HG02973 (cell line): ENCODE results near the gene LHFPL3.

Source experiments
- ATAC-seq: cut with Tn5 transposase; IDR thresholded peaks from one replicate; pipeline ENCODE4 v1.9.1; 2021; ENCODE audit warnings: moderate library complexity; ENCODE audit not compliant: unreplicated experiment

LHFPL3 gene

GRCh38 chr7:104794589-104794988 is 466.2 kb downstream of the LHFPL3 start:
- ATAC-seq: no peak

- no peak for ATAC-seq
Measured at GRCh38 chr7:104795086-104795485, 466.7 kb downstream of the LHFPL3 start.

DNA sequence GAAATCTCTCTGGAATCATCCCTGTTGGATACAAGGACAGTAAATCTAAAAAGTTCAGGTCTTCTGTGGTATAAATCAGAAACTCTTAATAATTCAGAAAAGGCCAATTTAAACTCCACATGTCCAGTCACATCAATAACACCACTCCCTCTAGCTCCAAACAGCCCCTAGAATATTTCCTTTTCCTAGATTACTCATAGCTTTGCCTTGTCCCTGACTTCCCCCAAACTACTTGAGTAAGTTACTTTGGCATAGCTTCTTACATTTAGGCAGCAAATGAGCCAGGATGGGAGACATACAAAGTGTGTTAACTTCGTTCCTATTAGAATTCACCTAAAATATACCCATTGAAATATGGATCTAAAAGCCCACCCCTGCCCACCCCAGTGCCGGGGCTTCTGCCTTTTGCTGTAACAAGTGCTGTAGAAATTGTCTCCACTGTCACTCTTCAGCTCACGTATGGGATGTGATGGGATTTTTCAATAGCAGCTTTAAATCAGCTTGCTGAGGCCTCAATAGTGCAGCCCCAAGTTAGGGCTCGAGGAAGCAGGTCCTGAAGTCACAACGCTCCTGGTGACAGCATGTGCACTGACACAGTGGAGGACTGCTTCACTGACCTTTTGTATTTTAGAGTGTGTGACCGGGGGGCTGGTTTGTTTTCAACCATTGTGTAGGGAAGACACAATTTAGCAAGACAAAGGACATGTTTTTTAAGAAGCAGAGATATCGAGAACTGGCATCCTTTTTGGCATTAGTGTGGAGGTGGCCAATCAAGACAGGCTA is 467.4 kb downstream of the LHFPL3 start:
- ATAC-seq: no peak

- ATAC-seq: no peak
Measured at GRCh38 chr7:104800307-104800706, 471.9 kb downstream of the LHFPL3 start.

- no peak for ATAC-seq
Measured at GRCh38 chr7:104801022-104801421, 472.6 kb downstream of the LHFPL3 start.

DNA sequence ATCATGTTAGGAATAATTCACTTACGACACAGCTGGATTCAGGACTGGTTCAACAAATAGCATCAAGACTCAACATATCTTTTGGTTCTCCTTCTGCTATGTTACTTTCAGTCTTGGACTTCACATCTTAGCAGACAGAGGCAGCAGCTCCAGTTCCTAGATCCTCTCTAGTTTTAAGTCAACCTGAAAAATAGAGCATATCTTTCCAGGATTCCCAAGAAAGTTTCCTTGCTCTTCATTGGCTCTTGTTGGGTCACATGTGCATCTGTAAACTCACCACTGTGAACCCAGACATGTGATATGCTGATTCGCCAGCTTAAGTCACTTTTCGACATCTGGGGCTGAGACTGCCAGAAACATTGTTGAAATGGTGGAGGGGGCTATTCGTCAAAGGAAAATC is 475.5 kb downstream of the LHFPL3 start:
- ATAC-seq: no peak

DNA sequence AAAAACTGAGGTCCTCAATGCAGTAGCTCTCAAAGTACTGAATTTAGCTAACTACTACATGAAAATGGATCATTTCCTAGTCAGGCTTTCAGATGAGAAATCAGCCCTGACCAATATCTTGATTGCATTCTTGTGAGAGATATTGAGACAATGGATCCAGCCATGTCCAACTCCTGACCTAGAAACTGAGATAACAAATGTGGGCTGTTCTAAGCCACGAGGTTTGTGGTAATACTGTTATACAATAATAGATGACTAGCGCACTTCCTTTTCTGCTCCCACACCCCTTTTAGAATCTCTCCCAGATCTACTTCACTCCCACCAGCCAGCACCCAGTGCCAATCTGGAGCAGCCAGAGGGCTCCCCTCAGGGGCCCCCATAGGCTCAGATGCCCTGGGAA is 476.3 kb downstream of the LHFPL3 start:
- ATAC-seq: no peak

DNA sequence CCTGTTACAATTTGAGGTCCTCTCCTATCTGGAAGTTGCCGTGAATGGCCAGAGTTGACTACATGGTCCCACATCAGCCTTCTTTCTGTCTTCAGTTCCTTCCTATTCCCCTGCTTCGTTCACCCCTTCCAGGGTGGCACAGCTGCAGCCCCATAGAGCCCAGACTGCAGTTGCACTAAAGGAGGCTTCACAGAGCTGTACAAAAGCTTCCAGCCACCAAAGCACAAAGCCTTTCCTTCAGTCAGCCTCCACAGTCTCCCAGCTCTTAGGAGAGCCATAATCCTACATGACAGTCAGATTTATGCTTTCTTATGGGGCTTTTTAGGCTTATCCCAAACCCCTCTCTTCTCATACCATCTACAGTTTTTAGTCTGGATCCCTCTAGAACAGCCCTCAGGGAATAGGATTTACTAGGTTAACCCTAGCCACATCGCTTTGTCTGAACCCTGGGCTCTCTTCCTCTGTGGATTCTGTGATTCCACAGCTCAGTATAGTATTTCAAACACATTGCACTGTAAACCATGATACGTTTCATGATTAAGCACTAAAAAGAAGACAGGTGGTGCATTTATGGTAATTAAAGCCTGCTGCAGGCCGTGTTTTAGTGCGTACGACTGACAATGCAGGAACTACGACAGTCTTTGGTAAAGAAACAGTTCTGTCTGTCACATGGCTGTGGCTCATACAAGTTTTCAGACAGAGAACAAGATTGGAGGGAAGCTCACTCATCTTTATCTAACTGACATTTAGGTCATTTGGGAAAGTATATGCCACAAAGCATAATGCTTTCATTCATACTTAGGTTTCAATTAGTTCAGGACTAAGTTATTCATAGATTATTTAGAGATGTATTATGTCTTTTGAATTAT is 477.3 kb downstream of the LHFPL3 start:
- no peak for ATAC-seq

GRCh38 chr7:104807671-104808070 is 479.3 kb downstream of the LHFPL3 start:
- ATAC-seq: no peak

- no peak for ATAC-seq
Measured at GRCh38 chr7:104809906-104810305, 481.5 kb downstream of the LHFPL3 start.

- ATAC-seq: no peak
Measured at GRCh38 chr7:104814126-104814525, 485.7 kb downstream of the LHFPL3 start.

- no peak for ATAC-seq
Measured at GRCh38 chr7:104814671-104815400, 486.4 kb downstream of the LHFPL3 start.

- no peak for ATAC-seq
Measured at GRCh38 chr7:104816537-104816936, 488.1 kb downstream of the LHFPL3 start.

DNA sequence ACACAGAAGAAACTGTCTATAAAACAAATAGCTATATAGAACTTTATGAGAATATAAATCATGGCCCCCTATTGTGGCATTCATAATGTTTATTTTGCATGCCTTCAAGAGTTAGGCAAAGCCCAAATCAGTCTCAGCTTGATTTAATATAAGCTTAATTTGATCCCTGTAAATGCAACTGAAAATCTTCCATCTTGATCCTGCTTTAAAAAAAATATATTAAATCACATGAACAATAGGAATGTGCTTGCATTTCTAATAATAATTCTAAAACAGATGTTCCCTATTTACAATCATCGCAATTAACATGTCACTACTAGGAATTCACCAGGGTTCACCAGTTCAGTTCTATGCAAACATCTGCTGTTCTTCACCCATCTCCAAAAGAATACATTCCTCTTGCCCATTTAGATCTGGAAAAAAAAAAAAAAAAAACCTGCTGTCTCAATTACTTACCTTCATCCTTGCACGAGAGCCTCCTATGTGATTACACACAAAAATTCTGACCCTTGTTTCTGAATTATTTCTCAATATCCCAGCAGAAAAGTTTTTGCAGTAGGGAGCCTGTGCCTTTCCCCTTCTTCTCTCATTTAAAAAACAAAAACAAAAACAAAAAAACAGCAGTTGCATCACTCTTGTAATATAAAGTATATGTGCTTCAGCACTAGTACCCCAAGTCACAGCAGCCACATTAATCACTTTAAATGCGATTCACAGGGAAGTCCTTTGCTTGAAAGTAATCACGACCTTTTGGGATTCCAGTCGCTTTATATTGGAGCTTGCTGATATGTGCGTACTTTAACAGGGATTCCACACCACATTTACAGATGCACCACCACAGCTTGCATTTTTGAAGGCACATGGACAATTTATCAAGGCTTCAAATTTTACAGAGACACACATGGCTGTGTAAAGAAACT is 490.8 kb downstream of the LHFPL3 start:
- no peak for ATAC-seq

GRCh38 chr7:104820836-104821535 is 492.6 kb downstream of the LHFPL3 start:
- ATAC-seq: no peak

GRCh38 chr7:104823177-104823576 is 494.8 kb downstream of the LHFPL3 start:
- ATAC-seq: no peak

- no peak for ATAC-seq
Measured at GRCh38 chr7:104825099-104825498, 496.7 kb downstream of the LHFPL3 start.

DNA sequence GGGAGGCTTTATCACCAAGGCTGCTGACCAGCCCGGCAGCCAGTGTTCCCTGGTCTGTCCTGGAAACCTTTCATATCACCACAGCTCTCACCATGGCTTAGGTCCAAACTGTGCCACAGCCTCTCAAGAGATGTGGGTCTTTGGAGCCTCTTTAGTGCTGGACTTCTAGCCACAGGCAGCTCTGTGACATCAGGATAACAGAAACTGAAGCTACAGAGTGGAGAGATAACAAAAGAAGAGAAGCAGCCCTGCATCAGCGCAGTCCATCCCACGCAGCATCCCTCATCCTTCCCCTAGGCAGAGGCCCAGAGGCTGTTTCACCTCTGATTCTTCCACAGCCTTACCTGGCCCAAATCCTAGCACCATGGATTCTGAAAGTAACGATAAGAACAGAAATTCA is 497.7 kb downstream of the LHFPL3 start:
- ATAC-seq: no peak

- no peak for ATAC-seq
Measured at GRCh38 chr7:104836976-104837375, 508.6 kb downstream of the LHFPL3 start.
